ENCODE results near the gene CACNA1D.

CACNA1D gene

DNA sequence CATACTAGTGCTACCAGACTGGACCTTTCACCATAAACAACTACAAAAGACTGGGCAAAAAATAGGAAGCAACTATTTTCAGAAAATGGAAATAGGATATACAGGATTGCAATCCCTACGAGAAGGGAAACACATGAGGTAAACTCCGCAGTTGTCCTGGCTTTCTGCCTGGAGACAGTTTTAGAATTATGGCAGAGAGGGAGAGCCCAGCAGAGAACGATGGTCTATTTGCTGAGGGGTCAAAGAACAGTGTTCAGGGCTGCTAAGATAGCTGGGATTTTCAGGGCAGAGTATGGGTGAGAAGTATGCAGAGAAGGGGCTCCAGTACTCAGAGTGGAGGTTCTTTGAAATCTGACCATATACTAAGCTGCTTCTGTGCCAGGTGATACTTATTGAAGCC lies 188.4 kb downstream of the CACNA1D start:
- DNase-seq (ENCODE audit: insufficient read length, low spot score) (no peak), FAIRE-seq (no peak)
- TF ChIP-seq, protein P1, sequence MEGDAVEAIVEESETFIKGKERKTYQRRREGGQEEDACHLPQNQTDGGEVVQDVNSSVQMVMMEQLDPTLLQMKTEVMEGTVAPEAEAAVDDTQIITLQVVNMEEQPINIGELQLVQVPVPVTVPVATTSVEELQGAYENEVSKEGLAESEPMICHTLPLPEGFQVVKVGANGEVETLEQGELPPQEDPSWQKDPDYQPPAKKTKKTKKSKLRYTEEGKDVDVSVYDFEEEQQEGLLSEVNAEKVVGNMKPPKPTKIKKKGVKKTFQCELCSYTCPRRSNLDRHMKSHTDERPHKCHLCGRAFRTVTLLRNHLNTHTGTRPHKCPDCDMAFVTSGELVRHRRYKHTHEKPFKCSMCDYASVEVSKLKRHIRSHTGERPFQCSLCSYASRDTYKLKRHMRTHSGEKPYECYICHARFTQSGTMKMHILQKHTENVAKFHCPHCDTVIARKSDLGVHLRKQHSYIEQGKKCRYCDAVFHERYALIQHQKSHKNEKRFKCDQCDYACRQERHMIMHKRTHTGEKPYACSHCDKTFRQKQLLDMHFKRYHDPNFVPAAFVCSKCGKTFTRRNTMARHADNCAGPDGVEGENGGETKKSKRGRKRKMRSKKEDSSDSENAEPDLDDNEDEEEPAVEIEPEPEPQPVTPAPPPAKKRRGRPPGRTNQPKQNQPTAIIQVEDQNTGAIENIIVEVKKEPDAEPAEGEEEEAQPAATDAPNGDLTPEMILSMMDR (IDR thresholded peaks at IDR 0.05; ENCODE audit: insufficient read depth, missing control alignments): no peak

DNA sequence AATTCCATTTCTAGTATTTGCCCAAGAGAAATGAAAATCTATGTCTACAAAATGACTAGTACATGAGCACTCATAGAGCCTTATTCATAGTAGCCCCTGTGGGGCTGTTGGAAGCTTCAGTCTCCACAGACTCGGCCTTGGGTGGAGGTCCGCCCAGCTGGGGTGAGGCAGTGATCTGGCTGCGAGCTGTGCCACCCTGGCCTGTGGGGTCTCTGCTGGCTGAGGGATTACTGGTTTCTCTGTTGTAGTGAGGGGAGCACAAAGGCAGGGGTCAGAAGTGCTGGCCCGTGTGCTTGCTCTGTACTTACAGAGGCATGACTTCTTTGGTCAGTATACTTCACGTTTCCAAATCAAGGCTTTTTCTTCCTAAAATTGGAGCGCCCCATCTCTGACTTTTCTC lies 193.7 kb downstream of the CACNA1D start:
- TF ChIP-seq, protein P1 (IDR thresholded peaks at IDR 0.05; ENCODE audit: insufficient read depth, missing control alignments): no peak
- DNase-seq (ENCODE audit: insufficient read length, low spot score) (no peak), FAIRE-seq (no peak)

DNA sequence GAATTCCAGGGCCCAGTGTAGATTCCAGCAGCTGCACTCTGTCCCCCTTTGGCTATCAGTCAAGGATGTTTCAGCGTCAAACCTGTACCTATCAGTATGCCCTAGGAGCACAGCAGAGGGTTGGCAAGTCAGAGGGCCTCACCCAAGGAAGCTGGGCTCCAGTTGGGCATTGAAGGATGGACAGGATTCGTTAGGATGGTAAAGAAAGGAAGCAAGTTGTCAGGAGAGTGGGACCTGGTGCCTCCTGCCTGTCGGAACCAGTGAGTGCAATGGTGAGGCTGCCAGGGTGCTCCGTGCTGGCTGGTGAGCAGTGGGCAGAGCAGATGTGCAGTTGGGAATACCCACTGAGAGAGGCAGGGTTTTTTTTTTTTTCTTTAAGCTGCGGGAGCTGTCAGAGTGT lies 194.6 kb downstream of the CACNA1D start:
- TF ChIP-seq, protein P1 (IDR thresholded peaks at IDR 0.05; ENCODE audit: insufficient read depth, missing control alignments): no peak
- DNase-seq (ENCODE audit: insufficient read length, low spot score) (no peak), FAIRE-seq (no peak)

DNA sequence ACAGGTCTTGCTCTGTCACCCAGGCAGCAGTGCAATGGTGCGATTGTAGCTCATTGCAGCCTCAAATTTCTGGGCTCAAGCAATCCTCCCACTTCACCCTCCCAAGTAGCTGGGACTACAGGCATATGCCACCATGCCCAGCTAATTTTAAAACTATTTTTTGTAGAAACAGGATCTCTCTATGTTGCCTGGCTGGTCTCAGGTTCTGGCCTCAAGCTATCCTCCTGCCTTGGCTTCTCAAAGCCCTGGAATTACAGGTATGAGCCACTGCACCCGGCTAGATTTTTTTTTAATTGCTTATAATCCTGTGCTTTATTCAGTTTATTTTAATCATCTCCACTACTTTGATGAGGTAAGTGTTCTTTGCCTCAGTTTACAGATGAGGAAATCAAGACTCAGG lies 195.3 kb downstream of the CACNA1D start:
- FAIRE-seq: no peak
- TF ChIP-seq, protein P1 (IDR thresholded peaks at IDR 0.05; ENCODE audit: insufficient read depth, missing control alignments): no peak
- no peak for DNase-seq (ENCODE audit: insufficient read length, low spot score)

DNA sequence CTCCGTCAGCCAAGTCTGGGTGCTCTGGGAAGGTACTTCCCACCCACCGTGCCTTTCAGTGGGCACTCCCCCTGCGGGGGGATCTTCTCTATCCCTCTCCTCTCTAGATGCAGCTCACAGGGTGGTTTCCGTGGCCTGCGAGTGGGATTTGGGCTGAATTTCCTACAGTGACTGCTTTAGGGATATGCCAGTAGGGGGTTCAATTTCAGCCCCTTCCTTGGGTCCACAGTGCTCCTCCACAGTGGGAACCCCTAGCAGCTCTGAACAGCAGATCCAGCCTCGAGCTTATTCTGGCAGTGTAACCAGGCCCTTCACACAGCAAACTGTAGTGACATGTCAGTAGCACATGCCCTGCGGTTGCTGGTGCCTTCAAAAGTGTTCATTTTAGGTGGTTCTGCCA lies 196.1 kb downstream of the CACNA1D start:
- TF ChIP-seq, protein P1 (IDR thresholded peaks at IDR 0.05; ENCODE audit: insufficient read depth, missing control alignments): no peak
- FAIRE-seq (no peak), DNase-seq (ENCODE audit: insufficient read length, low spot score) (no peak)

DNA sequence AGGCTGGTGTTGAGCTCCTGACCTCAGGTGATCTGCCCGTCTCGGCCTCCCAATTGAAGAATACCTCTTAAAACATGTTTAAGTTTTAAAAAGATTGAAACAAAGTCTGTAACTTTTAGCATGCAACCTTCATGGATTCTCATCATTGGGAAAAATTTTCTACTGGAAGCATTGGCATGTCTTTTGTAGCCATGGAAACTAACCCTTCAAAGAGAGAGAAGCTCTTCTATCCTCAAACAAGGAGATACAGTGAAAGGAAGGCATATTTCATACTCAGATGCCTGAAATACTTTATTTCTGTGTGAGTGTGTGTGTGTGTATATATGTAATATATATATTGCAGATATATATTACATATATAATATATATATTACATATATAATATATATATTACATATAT lies 196.9 kb downstream of the CACNA1D start:
- TF ChIP-seq, protein P1 (IDR thresholded peaks at IDR 0.05; ENCODE audit: insufficient read depth, missing control alignments): no peak
- no peak for FAIRE-seq
- no peak for DNase-seq (ENCODE audit: insufficient read length, low spot score)

DNA sequence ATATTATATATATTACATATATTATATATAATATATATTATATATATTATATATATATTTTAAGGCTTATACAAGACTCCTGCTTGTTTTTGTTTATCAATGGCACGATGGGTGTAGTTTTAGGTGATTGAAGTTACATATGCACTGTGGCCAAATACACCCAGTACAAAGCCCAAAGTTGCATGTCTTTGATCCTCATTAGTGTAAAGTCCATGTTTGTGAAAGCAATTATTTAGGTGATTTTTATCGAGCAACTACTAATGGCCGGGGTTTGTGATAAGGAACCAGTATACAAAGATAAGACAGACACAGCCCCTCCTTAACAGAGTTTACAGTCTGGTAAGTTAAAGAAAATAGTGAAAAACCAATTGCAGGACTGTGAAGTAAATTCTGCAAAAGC lies 197.5 kb downstream of the CACNA1D start:
- DNase-seq (ENCODE audit: insufficient read length, low spot score) (no peak), FAIRE-seq (no peak)
- TF ChIP-seq, protein P1 (IDR thresholded peaks at IDR 0.05; ENCODE audit: insufficient read depth, missing control alignments): no peak

All from D721Med (cell line).